CD14-positive monocyte (primary cell): ENCODE data around the gene C6orf163. TPM values are rescaled to one million over a fixed set of nuclear protein-coding genes. Genes with fewer than 3 reads are reported as not detected.
A peak's percentile ranks its signal among the peaks of the same experiment; 100 is the strongest.
"Not testable (repeated sequence)": the region's sequence is repeated elsewhere in the genome, so short reads cannot be mapped to it uniquely, and the experiment has no call there.

Source experiments
- DNase-seq, 3 donors: peaks; one replicate each; pipeline ENCODE4 v3.0.0-alpha.2; 2011 to 2022
- H2AFZ ChIP-seq: 2 replicates; pipeline ENCODE4 v1.6.0; 2012; ENCODE audit warnings: mild to moderate bottlenecking, low read depth, low read length, inconsistent platforms; ENCODE audit not compliant: insufficient read depth, poor library complexity, severe bottlenecking
- H3K27ac ChIP-seq, 2 donors: 1 replicate in 1 of 2; 2 replicates in 1 of 2; pipeline ENCODE4 v1.5.1; 2012 to 2013; ENCODE audit warnings: low read length in 2 of 2, control low read depth in 1 of 2, inconsistent platforms in 1 of 2, low read depth in 1 of 2, mild to moderate bottlenecking in 1 of 2
- H3K27me3 ChIP-seq, 2 donors: one replicate each; pipeline versions ENCODE4 v1.6.0 to v1.6.1; 2011 to 2013; ENCODE audit warnings: low read length in 2 of 2; ENCODE audit not compliant: control insufficient read depth in 2 of 2, insufficient read depth in 2 of 2
- H3K36me3 ChIP-seq, 2 donors: replicated peaks in 1 of 2; 1 replicate in 1 of 2; 2 replicates in 1 of 2; pipeline versions ENCODE4 v1.5.1 to v1.6.1; 2012 to 2013; ENCODE audit warnings: low read length in 2 of 2, control low read depth in 1 of 2, inconsistent platforms in 1 of 2, mild to moderate bottlenecking in 1 of 2; ENCODE audit not compliant: insufficient read depth in 2 of 2, control insufficient read depth in 1 of 2
- H3K4me1 ChIP-seq, 2 donors: 1 replicate in 1 of 2; 2 replicates in 1 of 2; pipeline versions ENCODE4 v1.5.1 to v1.6.1; 2012 to 2013; ENCODE audit warnings: low read length in 2 of 2, control low read depth in 1 of 2, inconsistent platforms in 1 of 2, mild to moderate bottlenecking in 1 of 2, moderate library complexity in 1 of 2; ENCODE audit not compliant: insufficient read depth in 2 of 2, control insufficient read depth in 1 of 2
- H3K4me2 ChIP-seq: replicated peaks from 2 replicates; pipeline ENCODE3; 2012; ENCODE audit warnings: low read length, moderate library complexity, mild to moderate bottlenecking; ENCODE audit not compliant: poor library complexity, severe bottlenecking; ENCODE audit errors: extremely low read depth
- H3K4me3 ChIP-seq, 3 experiments: fragments of 200-600 bp in 1 of 3; sonication (generic) in 1 of 3; replicated peaks in 1 of 3; 1 replicate in 2 of 3; 2 replicates in 1 of 3; pipeline ENCODE4 v1.5.1; 2011 to 2013; ENCODE audit warnings: low read length in 3 of 3, mild to moderate bottlenecking in 3 of 3, control low read depth in 2 of 3, low read depth in 2 of 3, inconsistent platforms in 1 of 3, moderate library complexity in 1 of 3
- H3K79me2 ChIP-seq: 2 replicates; pipeline ENCODE4 v1.6.0; 2012; ENCODE audit warnings: mild to moderate bottlenecking, control low read depth, inconsistent platforms, low read length, moderate library complexity; ENCODE audit not compliant: insufficient read depth
- H3K9ac ChIP-seq: 2 replicates; pipeline ENCODE4 v1.6.0; 2017; ENCODE audit warnings: low read length, mild to moderate bottlenecking; ENCODE audit not compliant: insufficient read depth, poor library complexity, severe bottlenecking
- H3K9me3 ChIP-seq, 2 donors: replicated peaks in 1 of 2; 1 replicate in 1 of 2; 2 replicates in 1 of 2; pipeline versions ENCODE4 v1.5.1 to v1.6.1; 2012 to 2013; ENCODE audit warnings: low read length in 2 of 2, control low read depth in 1 of 2; ENCODE audit not compliant: control insufficient read depth in 1 of 2, insufficient read depth in 1 of 2
- H4K20me1 ChIP-seq: 2 replicates; pipeline ENCODE4 v1.6.0; 2012; ENCODE audit warnings: mild to moderate bottlenecking, low read length, control low read depth, moderate library complexity; ENCODE audit not compliant: insufficient read depth
- H3K27ac Mint-ChIP-seq, 7 donors: one replicate each; pipeline ENCODE4 v1.8.0; 2020; ENCODE audit warnings: mild to moderate bottlenecking in 7 of 7, mixed read lengths in 7 of 7, moderate library complexity in 6 of 7, inconsistent platforms in 2 of 7
- H3K27me3 Mint-ChIP-seq, 3 donors: one replicate each; pipeline ENCODE4 v1.8.0; 2021 to 2022; ENCODE audit warnings: low read depth in 3 of 3, mild to moderate bottlenecking in 3 of 3, mixed read lengths in 3 of 3, moderate library complexity in 3 of 3, inconsistent platforms in 1 of 3
- H3K36me3 Mint-ChIP-seq, 2 donors: one replicate each; pipeline ENCODE4 v1.8.0; 2020; ENCODE audit warnings: mixed read lengths in 2 of 2, inconsistent platforms in 1 of 2, mild to moderate bottlenecking in 1 of 2
- H3K4me1 Mint-ChIP-seq: one replicate; pipeline ENCODE4 v1.8.0; 2020; ENCODE audit warnings: mild to moderate bottlenecking, mixed read lengths
- H3K4me3 Mint-ChIP-seq, 2 donors: one replicate each; pipeline ENCODE4 v1.8.0; 2020; ENCODE audit warnings: mild to moderate bottlenecking in 2 of 2, mixed read lengths in 2 of 2, moderate library complexity in 1 of 2
- H3K9me3 Mint-ChIP-seq, 7 donors: one replicate each; pipeline ENCODE4 v1.8.0; 2020 to 2022; ENCODE audit warnings: mixed read lengths in 7 of 7, mild to moderate bottlenecking in 6 of 7, moderate library complexity in 6 of 7, inconsistent platforms in 2 of 7
- WGBS: methylation state at CpG from one replicate; pipeline ENCODE4 v1.1.5; 2013; ENCODE audit warnings: missing lambda C conversion rate; ENCODE audit not compliant: insufficient coverage; 5-methylcytosine and 5-hydroxymethylcytosine counted together
- intact Hi-C, 2 donors: fragments of 100-400 bp; cut with micrococcal nuclease; formaldehyde crosslinking; loops; one replicate each; pipeline versions ENCODE4 v1.15.0 to v1.15.1; 2023
- polyA plus RNA-seq, 3 donors: library from polyadenylated mRNA; depleted of rRNA in 1 of 3; unstranded in 2 of 3; stranded (reverse) in 1 of 3; fragments of 300-500 nt in 2 of 3; fragments of >200 nt in 1 of 3; fragmentation: Illumina TruSeq in 2 of 3; gene quantifications; 1 replicate in 2 of 3; 2 replicates in 1 of 3; pipeline ENCODE4 v1.2.3, GENCODE V29; 2012 to 2021
- TF ChIP-seq, protein P1 (sequence below): fragments of 200-600 bp; IDR thresholded peaks from one replicate; pipeline ENCODE4 v1.8.0; 2022; ENCODE audit warnings: antibody characterized with exemption, mild to moderate bottlenecking

The C6orf163 gene
- polyA plus RNA-seq, 3 donors, result 0.26 to 0.27 TPM; not detected in 1

DNA sequence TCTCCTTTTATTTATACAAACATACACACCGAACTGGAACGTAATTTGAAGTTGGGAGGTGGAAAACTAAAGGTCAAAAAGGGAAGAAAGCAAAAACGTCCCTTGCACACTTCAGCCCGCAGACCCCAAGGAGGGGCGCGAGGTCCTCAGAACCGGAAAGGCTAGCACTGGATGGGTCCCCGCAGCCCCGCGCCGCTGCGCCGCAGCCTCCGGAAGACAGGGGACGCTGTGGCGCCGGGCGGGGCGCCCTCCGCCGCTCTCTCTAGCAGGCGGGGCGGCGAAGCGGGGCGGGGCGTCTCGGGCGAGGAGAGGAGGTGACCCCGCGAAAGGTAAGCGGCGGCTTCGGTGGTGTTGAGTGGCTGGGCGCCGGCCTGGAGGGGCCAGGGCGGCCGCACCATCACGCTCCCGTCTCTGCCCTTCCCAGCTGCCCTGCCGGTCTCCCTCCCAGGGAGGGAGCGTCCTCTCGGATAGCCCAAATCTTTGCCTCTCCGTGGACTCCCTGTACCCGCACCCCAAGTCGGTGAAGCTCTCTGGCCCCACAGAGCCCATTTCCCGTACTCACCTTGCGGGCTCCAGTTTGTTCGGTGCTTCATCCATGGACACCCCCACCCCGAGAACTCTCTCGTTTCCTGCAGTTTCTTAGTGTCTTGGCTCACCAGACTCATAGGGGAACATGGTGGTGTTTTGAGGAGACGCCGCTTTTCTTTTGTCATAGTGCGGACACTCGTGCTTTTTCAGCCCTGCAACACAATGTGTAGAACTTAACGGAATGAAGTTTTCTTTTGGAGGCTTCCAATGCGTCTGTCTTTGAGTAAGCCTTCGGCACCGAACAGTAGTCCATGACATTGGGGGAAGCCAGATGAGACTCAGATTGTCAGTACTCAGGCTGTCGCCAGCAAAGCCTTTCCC is 22.1 kb upstream of the C6orf163 start, which contains the start of gene SMIM8:
SMIM8 (plus strand) TSS at position 285 of the 909 bp plus-strand sequence. CDS start 14,444 bp downstream, outside the sequence.
- peaks cover 7% of the 10 kb centered on the region in 2 donors for H3K4me1 ChIP-seq

DNA sequence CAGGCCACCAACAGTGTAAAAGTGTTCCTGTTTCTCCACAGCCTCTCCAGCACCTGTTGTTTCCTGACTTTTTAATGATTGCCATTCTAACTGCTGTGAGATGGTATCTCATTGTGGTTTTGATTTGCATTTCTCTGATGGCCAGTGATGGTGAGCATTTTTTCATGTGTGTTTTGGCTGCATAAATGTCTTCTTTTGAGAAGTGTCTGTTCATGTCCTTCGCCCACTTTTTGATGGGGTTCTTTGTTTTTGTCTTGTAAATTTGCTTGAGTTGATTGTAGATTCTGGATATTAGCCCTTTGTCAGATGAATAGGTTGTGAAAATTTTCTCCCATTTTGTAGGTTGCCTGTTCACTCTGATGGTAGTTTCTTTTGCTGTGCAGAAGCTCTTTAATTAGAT is 20.7 kb upstream of the C6orf163 start:
- H3K36me3 Mint-ChIP-seq, H2AFZ ChIP-seq, H3K27me3 ChIP-seq, H3K4me3 Mint-ChIP-seq, DNase-seq, H3K27ac Mint-ChIP-seq, H3K79me2 ChIP-seq, H3K4me1 ChIP-seq, H3K4me3 ChIP-seq, H3K27ac ChIP-seq, H3K4me2 ChIP-seq, H3K36me3 ChIP-seq, H4K20me1 ChIP-seq, H3K9ac ChIP-seq, intact Hi-C loops, H3K27me3 Mint-ChIP-seq, H3K9me3 ChIP-seq: not testable (repeated sequence)
- Mint-ChIP-seq H3K4me1 (peaks cover 11% of the 10 kb centered on the region), H3K9me3 (peaks cover 8 to 17% (median 13%) of the 10 kb centered on the region in 7 donors)
- WGBS, result no CpG with 5 or more reads among the region's 1 CpG

More for the DNA sequence above, 22.1 kb upstream of the C6orf163 start, which contains the start of gene SMIM8:
- Histone ChIP-seq H3K9me3 (no peaks in the 10 kb centered on the region), H2AFZ (peak within 1 kb of the TSS; percentile 92), H3K79me2 (no peaks in the 10 kb centered on the region), H3K27me3 (no peaks in the 10 kb centered on the region), H3K4me3 (peak within 1 kb of the TSS; percentile 67 to 94 (median 79)), H3K9ac (peak within 1 kb of the TSS; percentile 77), H3K27ac (peak within 1 kb of the TSS; percentile 9 to 74), H3K4me2 (peak within 1 kb of the TSS; percentile 70), H3K36me3 (no peaks in the 10 kb centered on the region), H4K20me1 (no peaks in the 10 kb centered on the region)
- peak; percentile 44 to 54 (median 54) for DNase-seq
- Mint-ChIP-seq H3K9me3 (peaks cover 8 to 16% (median 11%) of the 10 kb centered on the region in 7 donors), H3K27ac (peak within 1 kb of the TSS; percentile 62 to 84 (median 82)), H3K4me3 (peak within 1 kb of the TSS; percentile 99), H3K4me1 (peaks cover 11% of the 10 kb centered on the region), H3K27me3 (peaks cover 0 to 3% (median 0%) of the 10 kb centered on the region in 3 donors), H3K36me3 (peaks cover 0 to 5% of the 10 kb centered on the region in 2 donors)
- WGBS, result under 1% methylated on average over 51 of the region's 60 CpGs
- intact Hi-C loops, result no loop called here
- TF ChIP-seq, protein P1, sequence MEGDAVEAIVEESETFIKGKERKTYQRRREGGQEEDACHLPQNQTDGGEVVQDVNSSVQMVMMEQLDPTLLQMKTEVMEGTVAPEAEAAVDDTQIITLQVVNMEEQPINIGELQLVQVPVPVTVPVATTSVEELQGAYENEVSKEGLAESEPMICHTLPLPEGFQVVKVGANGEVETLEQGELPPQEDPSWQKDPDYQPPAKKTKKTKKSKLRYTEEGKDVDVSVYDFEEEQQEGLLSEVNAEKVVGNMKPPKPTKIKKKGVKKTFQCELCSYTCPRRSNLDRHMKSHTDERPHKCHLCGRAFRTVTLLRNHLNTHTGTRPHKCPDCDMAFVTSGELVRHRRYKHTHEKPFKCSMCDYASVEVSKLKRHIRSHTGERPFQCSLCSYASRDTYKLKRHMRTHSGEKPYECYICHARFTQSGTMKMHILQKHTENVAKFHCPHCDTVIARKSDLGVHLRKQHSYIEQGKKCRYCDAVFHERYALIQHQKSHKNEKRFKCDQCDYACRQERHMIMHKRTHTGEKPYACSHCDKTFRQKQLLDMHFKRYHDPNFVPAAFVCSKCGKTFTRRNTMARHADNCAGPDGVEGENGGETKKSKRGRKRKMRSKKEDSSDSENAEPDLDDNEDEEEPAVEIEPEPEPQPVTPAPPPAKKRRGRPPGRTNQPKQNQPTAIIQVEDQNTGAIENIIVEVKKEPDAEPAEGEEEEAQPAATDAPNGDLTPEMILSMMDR, result peak; percentile 98
